ENCODE data around the gene GALNT12.

GALNT12 gene

GRCh38 chr9:98856982-98857381, 49.5 kb downstream of the GALNT12 start:
- no peaks in the 10 kb centered on the region for H3K4me1 ChIP-seq (ENCODE audit: control insufficient read depth, low read depth, low read length)
- no peaks in the 10 kb centered on the region for H3K27me3 ChIP-seq (ENCODE audit: control insufficient read depth, insufficient read depth, low read length)
- H3K27ac ChIP-seq (ENCODE audit: low read length): no peak overlapping the region
- no peak overlapping the region for H3K9ac ChIP-seq (ENCODE audit: low read length)
- no peaks in the 10 kb centered on the region for H3K9me3 ChIP-seq (ENCODE audit: control insufficient read depth, low read depth, low read length)
- H3K36me3 ChIP-seq (ENCODE audit: control insufficient read depth, low read depth, low read length): no peaks in the 10 kb centered on the region
- H3K4me3 ChIP-seq (ENCODE audit: low read length): no peak overlapping the region

- H3K4me3 ChIP-seq (ENCODE audit: low read length): no peak overlapping the region
- no peaks in the 10 kb centered on the region for H3K9me3 ChIP-seq (ENCODE audit: control insufficient read depth, low read depth, low read length)
- no peak overlapping the region for H3K27ac ChIP-seq (ENCODE audit: low read length)
- H3K9ac ChIP-seq (ENCODE audit: low read length): no peak overlapping the region
- no peaks in the 10 kb centered on the region for H3K36me3 ChIP-seq (ENCODE audit: control insufficient read depth, low read depth, low read length)
- H3K27me3 ChIP-seq (ENCODE audit: control insufficient read depth, insufficient read depth, low read length): no peaks in the 10 kb centered on the region
- no peaks in the 10 kb centered on the region for H3K4me1 ChIP-seq (ENCODE audit: control insufficient read depth, low read depth, low read length)
Measured at GRCh38 chr9:98859941-98860340, 52.5 kb downstream of the GALNT12 start.

- no peaks in the 10 kb centered on the region for H3K9me3 ChIP-seq (ENCODE audit: control insufficient read depth, low read depth, low read length)
- H3K4me3 ChIP-seq (ENCODE audit: low read length): no peak overlapping the region
- no peaks in the 10 kb centered on the region for H3K4me1 ChIP-seq (ENCODE audit: control insufficient read depth, low read depth, low read length)
- H3K9ac ChIP-seq (ENCODE audit: low read length): no peak overlapping the region
- H3K27ac ChIP-seq (ENCODE audit: low read length): no peak overlapping the region
- H3K36me3 ChIP-seq (ENCODE audit: control insufficient read depth, low read depth, low read length): no peaks in the 10 kb centered on the region
- no peaks in the 10 kb centered on the region for H3K27me3 ChIP-seq (ENCODE audit: control insufficient read depth, insufficient read depth, low read length)
Measured at GRCh38 chr9:98860871-98861293, 53.4 kb downstream of the GALNT12 start.

GRCh38 chr9:98861781-98862504, 54.5 kb downstream of the GALNT12 start:
- no peaks in the 10 kb centered on the region for H3K36me3 ChIP-seq (ENCODE audit: control insufficient read depth, low read depth, low read length)

DNA sequence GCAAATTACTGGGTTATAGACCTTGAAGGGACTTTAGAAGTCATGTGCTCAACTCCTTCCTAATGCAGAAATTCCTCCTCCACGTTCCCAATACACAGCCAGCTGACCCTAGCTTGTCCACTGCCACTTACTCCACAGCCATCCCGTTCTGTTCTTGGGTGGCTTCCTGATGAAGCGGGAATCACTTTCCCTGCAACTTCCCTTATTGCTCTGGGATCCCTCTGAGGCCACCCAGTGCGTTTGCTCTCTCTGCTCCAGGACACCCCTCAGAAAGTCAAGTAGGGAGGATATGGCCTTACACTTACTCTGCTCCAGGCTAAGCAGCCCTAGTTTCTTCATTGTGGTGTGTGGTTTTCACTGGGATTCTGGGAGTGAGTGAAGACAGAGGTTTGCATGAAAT, 55.5 kb downstream of the GALNT12 start:
- H3K36me3 ChIP-seq (ENCODE audit: control insufficient read depth, low read depth, low read length): no peaks in the 10 kb centered on the region
- no peaks in the 10 kb centered on the region for H3K4me1 ChIP-seq (ENCODE audit: control insufficient read depth, low read depth, low read length)
- no peak overlapping the region for H3K9ac ChIP-seq (ENCODE audit: low read length)
- H3K27me3 ChIP-seq (ENCODE audit: control insufficient read depth, insufficient read depth, low read length): no peaks in the 10 kb centered on the region
- no peaks in the 10 kb centered on the region for H3K9me3 ChIP-seq (ENCODE audit: control insufficient read depth, low read depth, low read length)
- no peak overlapping the region for H3K4me3 ChIP-seq (ENCODE audit: low read length)
- no peak overlapping the region for H3K27ac ChIP-seq (ENCODE audit: low read length)

More at GRCh38 chr9:98861781-98862504, 54.5 kb downstream of the GALNT12 start:
- H3K9me3 ChIP-seq (ENCODE audit: control insufficient read depth, low read depth, low read length): no peaks in the 10 kb centered on the region
- H3K27ac ChIP-seq (ENCODE audit: low read length): no peak overlapping the region
- H3K9ac ChIP-seq (ENCODE audit: low read length): no peak overlapping the region
- no peaks in the 10 kb centered on the region for H3K27me3 ChIP-seq (ENCODE audit: control insufficient read depth, insufficient read depth, low read length)
- H3K4me3 ChIP-seq (ENCODE audit: low read length): no peak overlapping the region
- no peaks in the 10 kb centered on the region for H3K4me1 ChIP-seq (ENCODE audit: control insufficient read depth, low read depth, low read length)

- H3K4me3 ChIP-seq (ENCODE audit: low read length): no peak overlapping the region
- no peaks in the 10 kb centered on the region for H3K36me3 ChIP-seq (ENCODE audit: control insufficient read depth, low read depth, low read length)
- no peak overlapping the region for H3K27ac ChIP-seq (ENCODE audit: low read length)
- no peaks in the 10 kb centered on the region for H3K4me1 ChIP-seq (ENCODE audit: control insufficient read depth, low read depth, low read length)
- H3K9ac ChIP-seq (ENCODE audit: low read length): no peak overlapping the region
- no peaks in the 10 kb centered on the region for H3K9me3 ChIP-seq (ENCODE audit: control insufficient read depth, low read depth, low read length)
- no peaks in the 10 kb centered on the region for H3K27me3 ChIP-seq (ENCODE audit: control insufficient read depth, insufficient read depth, low read length)
Measured at GRCh38 chr9:98864281-98865174, 57.1 kb downstream of the GALNT12 start.

DNA sequence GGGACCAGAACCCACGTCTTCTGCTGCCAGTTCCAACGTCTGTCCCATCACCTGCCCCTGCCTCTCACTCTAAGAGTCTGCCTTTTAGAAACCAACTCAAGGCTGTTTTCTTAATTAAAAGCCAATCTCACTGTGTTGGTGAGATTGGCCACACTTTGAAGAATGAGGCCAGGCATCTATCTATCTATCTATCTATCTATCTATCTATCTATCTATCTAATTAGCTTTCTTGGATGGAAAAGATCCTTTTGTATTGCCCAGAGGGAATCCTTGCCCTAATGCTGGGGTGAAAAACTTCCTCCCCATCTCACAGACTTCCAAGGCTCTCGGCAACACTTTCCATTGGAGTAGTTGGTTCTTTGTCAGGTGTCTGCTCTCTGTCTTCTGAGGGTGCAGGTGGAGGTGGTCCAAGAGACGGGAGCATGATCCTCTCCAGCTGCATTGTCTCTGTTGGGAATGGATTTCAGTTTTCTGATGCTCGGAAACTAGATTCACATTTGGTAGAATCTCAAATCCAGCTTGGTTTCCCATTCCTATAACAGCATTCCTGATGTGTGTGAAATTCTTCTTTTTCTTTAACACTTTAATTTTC, 57.9 kb downstream of the GALNT12 start:
- Histone ChIP-seq H3K9me3 (ENCODE audit: control insufficient read depth, low read depth, low read length) (no peaks in the 10 kb centered on the region), H3K9ac (ENCODE audit: low read length) (no peak overlapping the region), H3K36me3 (ENCODE audit: control insufficient read depth, low read depth, low read length) (no peaks in the 10 kb centered on the region), H3K27me3 (ENCODE audit: control insufficient read depth, insufficient read depth, low read length) (no peaks in the 10 kb centered on the region), H3K4me1 (ENCODE audit: control insufficient read depth, low read depth, low read length) (no peaks in the 10 kb centered on the region), H3K27ac (ENCODE audit: low read length) (no peak overlapping the region), H3K4me3 (ENCODE audit: low read length) (no peak overlapping the region)

DNA sequence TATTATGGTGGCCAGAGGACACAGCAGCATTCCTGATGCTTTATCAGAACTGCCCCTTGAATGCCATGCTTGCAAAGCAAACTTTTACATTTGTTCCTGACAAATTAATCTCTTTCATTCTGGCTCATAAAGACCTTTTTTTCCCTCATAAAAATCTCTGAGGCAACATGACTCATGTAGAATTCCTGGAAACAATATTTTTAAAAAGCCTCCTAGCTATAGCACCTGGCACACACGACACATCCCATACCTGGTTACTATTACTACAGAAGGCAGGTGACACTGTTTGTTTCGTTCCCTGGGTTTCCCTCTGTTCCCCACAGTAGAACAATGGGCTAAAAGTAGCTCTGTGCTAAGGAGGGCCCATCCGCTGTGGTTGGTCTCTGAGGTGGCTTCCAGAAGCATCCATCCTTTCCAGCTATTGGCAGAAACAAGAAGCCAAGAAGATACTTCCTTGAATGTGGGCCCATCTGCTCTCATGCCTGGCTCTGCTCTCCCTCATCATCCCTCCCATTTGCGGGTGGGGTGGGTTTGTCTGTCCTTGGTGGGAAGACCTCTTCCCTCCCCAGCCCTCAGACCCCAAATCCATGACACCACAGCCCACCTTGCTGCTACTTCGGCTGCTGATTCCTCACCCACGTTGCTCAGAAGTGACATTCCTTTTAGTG, 59.1 kb downstream of the GALNT12 start:
- no peaks in the 10 kb centered on the region for H3K4me1 ChIP-seq (ENCODE audit: control insufficient read depth, low read depth, low read length)
- H3K27me3 ChIP-seq (ENCODE audit: control insufficient read depth, insufficient read depth, low read length): no peaks in the 10 kb centered on the region
- H3K36me3 ChIP-seq (ENCODE audit: control insufficient read depth, low read depth, low read length): no peaks in the 10 kb centered on the region
- no peaks in the 10 kb centered on the region for H3K9me3 ChIP-seq (ENCODE audit: control insufficient read depth, low read depth, low read length)
- no peak overlapping the region for H3K9ac ChIP-seq (ENCODE audit: low read length)
- H3K4me3 ChIP-seq (ENCODE audit: low read length): no peak overlapping the region
- no peak overlapping the region for H3K27ac ChIP-seq (ENCODE audit: low read length)

DNA sequence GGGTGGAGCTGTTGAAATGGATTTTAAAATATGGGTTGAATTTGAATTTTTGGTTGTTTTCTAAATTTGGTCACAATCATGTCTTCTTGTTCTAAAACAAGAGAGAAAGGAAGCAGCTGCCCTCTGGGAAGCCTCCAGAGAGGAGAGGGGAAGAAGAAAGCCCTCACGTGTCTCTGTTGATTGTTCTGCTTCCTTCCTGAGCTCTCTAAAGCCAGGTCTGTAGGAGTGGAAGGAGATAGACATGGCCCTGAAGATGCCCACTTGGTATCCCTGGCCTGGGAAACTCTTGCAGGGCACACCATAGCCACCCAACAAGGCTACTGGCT, 59.6 kb downstream of the GALNT12 start:
- Histone ChIP-seq H3K4me1 (ENCODE audit: control insufficient read depth, low read depth, low read length) (no peaks in the 10 kb centered on the region), H3K27ac (ENCODE audit: low read length) (no peak overlapping the region), H3K36me3 (ENCODE audit: control insufficient read depth, low read depth, low read length) (no peaks in the 10 kb centered on the region), H3K9ac (ENCODE audit: low read length) (no peak overlapping the region), H3K4me3 (ENCODE audit: low read length) (no peak overlapping the region), H3K27me3 (ENCODE audit: control insufficient read depth, insufficient read depth, low read length) (no peaks in the 10 kb centered on the region), H3K9me3 (ENCODE audit: control insufficient read depth, low read depth, low read length) (no peaks in the 10 kb centered on the region)

DNA sequence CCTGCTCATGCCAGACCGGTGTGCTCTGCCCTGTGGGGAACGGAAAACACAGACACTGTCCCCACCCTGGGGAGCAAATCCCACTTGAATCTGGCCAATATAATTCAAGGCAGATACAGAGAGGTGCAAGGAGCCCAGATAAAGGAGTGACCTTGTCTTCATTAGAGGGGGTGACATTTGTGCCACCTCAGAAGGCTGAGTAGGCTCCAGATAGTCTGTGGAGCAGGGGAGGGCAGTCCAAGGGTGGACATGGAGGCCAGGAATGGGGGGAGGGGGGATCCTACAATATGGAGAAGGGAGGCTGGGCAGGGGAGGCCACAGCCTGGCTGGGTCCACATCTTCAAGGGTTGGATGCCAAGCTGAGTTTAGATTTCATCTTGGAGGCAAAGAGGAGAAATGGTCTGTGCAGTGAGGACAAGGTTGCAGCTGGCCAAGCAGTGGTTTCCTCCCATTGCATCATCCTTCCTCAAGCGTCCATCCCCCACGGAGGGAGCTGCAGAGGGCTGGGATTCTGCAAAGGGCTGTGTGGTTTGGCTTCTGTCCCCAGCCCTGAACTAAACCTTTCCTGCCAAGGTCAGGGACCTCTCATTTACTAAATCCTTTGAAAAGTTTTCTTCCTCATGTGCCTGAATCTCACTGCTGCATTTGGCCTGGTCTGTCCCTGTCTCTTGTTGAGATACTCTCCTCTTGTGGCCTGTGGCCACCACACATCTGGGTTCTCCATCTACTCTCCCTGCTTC, 60.1 kb downstream of the GALNT12 start:
- H3K27ac ChIP-seq (ENCODE audit: low read length): no peak overlapping the region

More for the DNA sequence above, 60.1 kb downstream of the GALNT12 start:
- no peaks in the 10 kb centered on the region for H3K27me3 ChIP-seq (ENCODE audit: control insufficient read depth, insufficient read depth, low read length)
- H3K9ac ChIP-seq (ENCODE audit: low read length): no peak overlapping the region
- H3K4me3 ChIP-seq (ENCODE audit: low read length): no peak overlapping the region
- H3K9me3 ChIP-seq (ENCODE audit: control insufficient read depth, low read depth, low read length): no peaks in the 10 kb centered on the region
- H3K36me3 ChIP-seq (ENCODE audit: control insufficient read depth, low read depth, low read length): no peaks in the 10 kb centered on the region
- no peaks in the 10 kb centered on the region for H3K4me1 ChIP-seq (ENCODE audit: control insufficient read depth, low read depth, low read length)
